ENCODE results near the gene PBXIP1. TPM values are rescaled to one million over a fixed set of nuclear protein-coding genes. Genes with fewer than 3 reads are reported as not detected.

Gene PBXIP1
- total RNA-seq, 1 experiment from 2014 or later = 21.6 TPM

DNA sequence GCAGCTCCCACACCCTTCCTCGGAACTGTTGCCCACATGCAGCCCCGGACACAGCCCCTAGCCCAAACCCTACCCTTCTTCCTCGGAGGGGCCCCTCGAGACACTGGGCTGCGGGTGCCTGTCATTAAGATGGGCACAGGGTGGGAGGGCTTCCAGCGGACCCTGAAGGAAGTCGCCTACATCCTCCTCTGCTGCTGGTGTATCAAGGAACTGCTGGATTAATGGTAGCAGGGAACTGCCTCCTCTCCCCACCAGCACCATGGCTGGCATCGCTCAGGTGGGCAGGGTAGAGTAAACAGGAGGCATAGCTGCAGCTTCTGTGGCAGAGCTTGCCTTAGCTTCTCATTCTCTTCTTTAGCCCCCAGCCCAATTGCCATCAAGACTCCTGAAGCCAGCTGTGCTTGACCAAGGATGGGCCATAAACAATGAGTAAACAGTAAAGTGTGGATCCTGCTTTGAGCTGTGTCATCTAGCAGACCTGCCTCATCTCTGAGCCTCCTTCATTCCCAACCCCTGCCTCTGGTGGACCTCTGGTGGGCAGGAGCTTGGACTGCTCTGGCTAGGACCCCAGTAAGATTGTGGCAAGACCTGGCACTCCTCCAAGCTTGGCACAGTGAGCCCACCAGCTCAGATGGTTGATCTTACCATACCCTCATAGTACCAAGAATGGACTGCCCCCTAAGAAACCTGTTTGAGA is 37.8 kb upstream of the PBXIP1 start, which contains the start of gene LENEP:
TSS of gene LENEP (plus strand) at position 15 of the 697 bp plus-strand sequence. CDS start at position 37, 22 bp downstream.
- Histone ChIP-seq H4K5ac (ENCODE audit: insufficient read length, low read depth, low read length) (no peak within 1 kb of the TSS), H3K9ac (ENCODE audit: extremely low read depth, insufficient read length, low read length) (no peak within 1 kb of the TSS)

More for the DNA sequence above, 37.8 kb upstream of the PBXIP1 start, which contains the start of gene LENEP:
- Histone ChIP-seq H4K20me1 (ENCODE audit: control insufficient read depth, insufficient read depth, insufficient read length) (no peaks in the 10 kb centered on the region), H2BK5ac (ENCODE audit: insufficient read length, low read length) (no peak within 1 kb of the TSS), H3K27me3 (ENCODE audit: insufficient read depth, low read length) (no peaks in the 10 kb centered on the region), H3K14ac (ENCODE audit: insufficient read depth, low read length) (no peak within 1 kb of the TSS; the same call in 1 of the 2 replicates), H3K27ac (ENCODE audit: insufficient read length, low read depth, low read length) (no peak within 1 kb of the TSS), H4K91ac (ENCODE audit: insufficient read length, low read depth, low read length) (no peak within 1 kb of the TSS), H3K4me1 (ENCODE audit: insufficient read depth, low read length) (no peaks in the 10 kb centered on the region; the same call in 1 of the 2 replicates), H3K56ac (ENCODE audit: insufficient read length, low read depth, low read length) (no peak within 1 kb of the TSS), H3T11ph (ENCODE audit: low read length) (no peak within 1 kb of the TSS), H3K79me2 (ENCODE audit: insufficient read depth, low read length) (no peaks in the 10 kb centered on the region), H3K18ac (ENCODE audit: insufficient read length, low read depth, low read length) (peak within 1 kb of the TSS; percentile 15), H4K8ac (replicated peaks; ENCODE audit: insufficient read length, low read depth, low read length) (no peak within 1 kb of the TSS), H2AFZ (ENCODE audit: low read length) (no peak within 1 kb of the TSS), H2BK12ac (ENCODE audit: insufficient read length, low read depth, low read length) (peak within 1 kb of the TSS; percentile 16), H3K23me2 (ENCODE audit: insufficient read length, low read depth, low read length, poor library complexity, severe bottlenecking) (no peaks in the 10 kb centered on the region), H3K4ac (ENCODE audit: low read depth, low read length) (no peak within 1 kb of the TSS), H3K23ac (ENCODE audit: insufficient read length, low read depth, low read length) (no peak within 1 kb of the TSS), H3K9me3 (ENCODE audit: control insufficient read depth, low read depth, low read length) (no peaks in the 10 kb centered on the region), H2BK15ac (ENCODE audit: low read depth, low read length) (no peak within 1 kb of the TSS), H2BK120ac (ENCODE audit: low read depth, low read length, poor library complexity, severe bottlenecking) (no peak within 1 kb of the TSS), H2BK20ac (ENCODE audit: low read depth, low read length, poor library complexity, severe bottlenecking) (no peak within 1 kb of the TSS), H3K4me2 (ENCODE audit: insufficient read depth, insufficient read length, low read length) (no peak within 1 kb of the TSS), H3K79me1 (ENCODE audit: insufficient read depth, low read depth, low read length, poor library complexity, severe bottlenecking) (no peaks in the 10 kb centered on the region), H2AK5ac (ENCODE audit: insufficient read length, low read length) (no peak within 1 kb of the TSS)
- Mint-ChIP-seq H3K4me3 (no peak within 1 kb of the TSS; a peak in 1 of 5 replicates), H3K4me1 (peaks cover 6 to 20% of the 10 kb centered on the region in 2 experiments), H3K36me3 (ENCODE audit: insufficient read depth in 1 of 3, low read depth in 3 of 3) (peaks cover 16 to 28% (median 25%) of the 10 kb centered on the region in 3 experiments; a peak in 6 of 7 replicates), H3K27me3 (ENCODE audit: low read depth) (peaks cover 3% of the 10 kb centered on the region), H3K27ac (peak within 1 kb of the TSS; percentile 53 to 80 (median 65); a peak in 5 of 7 replicates), H3K9me3 (no peaks in the 10 kb centered on the region; a peak in 1 of 5 replicates)
- TF ChIP-seq, protein P1, sequence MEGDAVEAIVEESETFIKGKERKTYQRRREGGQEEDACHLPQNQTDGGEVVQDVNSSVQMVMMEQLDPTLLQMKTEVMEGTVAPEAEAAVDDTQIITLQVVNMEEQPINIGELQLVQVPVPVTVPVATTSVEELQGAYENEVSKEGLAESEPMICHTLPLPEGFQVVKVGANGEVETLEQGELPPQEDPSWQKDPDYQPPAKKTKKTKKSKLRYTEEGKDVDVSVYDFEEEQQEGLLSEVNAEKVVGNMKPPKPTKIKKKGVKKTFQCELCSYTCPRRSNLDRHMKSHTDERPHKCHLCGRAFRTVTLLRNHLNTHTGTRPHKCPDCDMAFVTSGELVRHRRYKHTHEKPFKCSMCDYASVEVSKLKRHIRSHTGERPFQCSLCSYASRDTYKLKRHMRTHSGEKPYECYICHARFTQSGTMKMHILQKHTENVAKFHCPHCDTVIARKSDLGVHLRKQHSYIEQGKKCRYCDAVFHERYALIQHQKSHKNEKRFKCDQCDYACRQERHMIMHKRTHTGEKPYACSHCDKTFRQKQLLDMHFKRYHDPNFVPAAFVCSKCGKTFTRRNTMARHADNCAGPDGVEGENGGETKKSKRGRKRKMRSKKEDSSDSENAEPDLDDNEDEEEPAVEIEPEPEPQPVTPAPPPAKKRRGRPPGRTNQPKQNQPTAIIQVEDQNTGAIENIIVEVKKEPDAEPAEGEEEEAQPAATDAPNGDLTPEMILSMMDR (conservative IDR thresholded peaks at IDR 0.05) = no peak
- peak; percentile 20 for DNase-seq
- no CpG with 5 or more reads among the region's 8 CpGs for WGBS (ENCODE audit: extremely low coverage, insufficient read length, low lambda C conversion rate)

Measured in H9 (cell line).